ENCODE data around the gene PPIL4. TPM values are rescaled to one million over a fixed set of nuclear protein-coding genes. Genes with fewer than 3 reads are reported as not detected.

PPIL4 gene
- total RNA-seq, 4 donors from 2014 or later = 22.1 to 30.2 (median 26.1) TPM

DNA sequence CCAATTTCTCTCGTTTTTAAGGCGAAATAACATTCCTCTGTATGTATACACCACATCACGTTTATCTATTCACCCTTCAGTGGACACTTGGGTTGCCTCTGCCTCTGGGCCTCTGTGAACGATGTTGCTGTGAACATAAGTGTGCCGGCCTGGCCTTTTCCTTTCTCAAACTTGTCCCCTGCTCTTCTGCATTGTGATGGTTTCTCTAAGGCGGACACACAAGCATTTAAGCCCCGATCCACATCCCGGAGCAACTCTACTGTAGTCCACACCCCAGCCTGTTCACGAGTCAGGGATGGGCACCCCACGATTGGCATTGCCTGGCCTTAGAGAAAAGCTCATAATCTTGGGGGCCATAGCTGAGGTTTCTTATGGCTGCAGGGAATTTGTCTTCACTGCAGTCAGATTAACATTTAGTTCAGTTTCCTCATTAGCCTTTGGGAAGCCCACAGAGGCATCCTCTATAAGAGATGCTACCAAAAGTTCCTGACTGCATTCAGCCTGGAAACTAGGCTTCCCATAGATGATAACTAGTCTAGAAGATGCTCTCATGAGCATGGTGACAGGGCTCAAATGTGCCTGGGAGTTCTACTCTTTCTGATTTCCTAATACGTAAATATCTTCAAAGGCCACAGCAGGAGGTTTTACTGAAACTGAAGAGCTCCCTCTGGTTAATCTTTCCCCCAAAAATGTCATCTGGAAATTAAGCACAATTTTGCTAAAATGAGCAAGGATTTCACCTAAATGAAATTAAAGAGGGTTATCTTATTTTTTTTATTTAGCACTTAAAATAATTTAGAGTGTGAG lies 61.8 kb downstream of the PPIL4 start:
- Histone ChIP-seq H3K36me3 (no peaks in the 10 kb centered on the region), H3K4me3 (peak overlapping the region in 1 of 4 donors; percentile 36), H3K4me1 (peaks cover 12 to 30% (median 23%) of the 10 kb centered on the region in 4 donors), H3K27ac (replicated peaks in 1 of 4) (peak overlapping the region; percentile 34 to 68 (median 50)), H3K9me3 (no peaks in the 10 kb centered on the region), H3K27me3 (no peaks in the 10 kb centered on the region)
- intact Hi-C loops (cut with DNase I) = no loop called here
- DNase-seq (ENCODE audit: extremely low spot score) = peak; percentile 70
- TF ChIP-seq, protein P1, sequence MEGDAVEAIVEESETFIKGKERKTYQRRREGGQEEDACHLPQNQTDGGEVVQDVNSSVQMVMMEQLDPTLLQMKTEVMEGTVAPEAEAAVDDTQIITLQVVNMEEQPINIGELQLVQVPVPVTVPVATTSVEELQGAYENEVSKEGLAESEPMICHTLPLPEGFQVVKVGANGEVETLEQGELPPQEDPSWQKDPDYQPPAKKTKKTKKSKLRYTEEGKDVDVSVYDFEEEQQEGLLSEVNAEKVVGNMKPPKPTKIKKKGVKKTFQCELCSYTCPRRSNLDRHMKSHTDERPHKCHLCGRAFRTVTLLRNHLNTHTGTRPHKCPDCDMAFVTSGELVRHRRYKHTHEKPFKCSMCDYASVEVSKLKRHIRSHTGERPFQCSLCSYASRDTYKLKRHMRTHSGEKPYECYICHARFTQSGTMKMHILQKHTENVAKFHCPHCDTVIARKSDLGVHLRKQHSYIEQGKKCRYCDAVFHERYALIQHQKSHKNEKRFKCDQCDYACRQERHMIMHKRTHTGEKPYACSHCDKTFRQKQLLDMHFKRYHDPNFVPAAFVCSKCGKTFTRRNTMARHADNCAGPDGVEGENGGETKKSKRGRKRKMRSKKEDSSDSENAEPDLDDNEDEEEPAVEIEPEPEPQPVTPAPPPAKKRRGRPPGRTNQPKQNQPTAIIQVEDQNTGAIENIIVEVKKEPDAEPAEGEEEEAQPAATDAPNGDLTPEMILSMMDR (IDR thresholded peaks at IDR 0.05) = no peak
- TF ChIP-seq POLR2AphosphoS5 (IDR thresholded peaks at IDR 0.05) (no peak), EP300 (IDR thresholded peaks at IDR 0.05) (no peak), POLR2A (IDR thresholded peaks at IDR 0.05; ENCODE audit: low read depth) (no peak)
- 89% methylated on average over 11 of the region's 11 CpGs for WGBS

DNA sequence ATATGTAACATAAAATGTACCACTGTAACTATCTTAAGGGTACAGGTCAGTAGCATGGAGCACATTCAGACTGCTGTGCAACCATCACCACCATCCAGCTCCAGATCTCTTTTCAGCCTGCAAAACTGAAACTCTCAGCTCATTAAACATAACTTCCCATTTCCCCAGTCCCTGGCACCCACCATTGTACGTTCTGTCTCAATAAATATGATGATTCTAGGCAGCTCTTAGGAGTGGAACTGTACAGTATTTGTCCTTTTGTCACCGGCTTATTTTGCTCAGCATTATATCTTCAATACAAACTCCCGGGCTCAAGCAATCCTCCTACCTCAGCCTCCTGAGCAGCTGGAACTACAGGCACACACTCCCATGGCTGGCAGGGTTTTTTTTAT lies 62.5 kb downstream of the PPIL4 start:
- Histone ChIP-seq H3K36me3 (no peaks in the 10 kb centered on the region), H3K4me3 (no peak overlapping the region), H3K27me3 (no peaks in the 10 kb centered on the region), H3K9me3 (no peaks in the 10 kb centered on the region), H3K27ac (replicated peaks in 1 of 4) (peak overlapping the region; percentile 35 to 68 (median 60)), H3K4me1 (peaks cover 12 to 30% (median 23%) of the 10 kb centered on the region in 4 donors)
- intact Hi-C loops (cut with DNase I) = no loop called here
- 84% methylated on average over 3 of the region's 3 CpGs for WGBS
- no peak for TF ChIP-seq POLR2AphosphoS5 (IDR thresholded peaks at IDR 0.05)
- TF ChIP-seq EP300 (IDR thresholded peaks at IDR 0.05) = no peak
- TF ChIP-seq, protein P1 (IDR thresholded peaks at IDR 0.05) = no peak
- no peak for TF ChIP-seq POLR2A (IDR thresholded peaks at IDR 0.05; ENCODE audit: low read depth)
- DNase-seq (ENCODE audit: extremely low spot score) = no peak

DNA sequence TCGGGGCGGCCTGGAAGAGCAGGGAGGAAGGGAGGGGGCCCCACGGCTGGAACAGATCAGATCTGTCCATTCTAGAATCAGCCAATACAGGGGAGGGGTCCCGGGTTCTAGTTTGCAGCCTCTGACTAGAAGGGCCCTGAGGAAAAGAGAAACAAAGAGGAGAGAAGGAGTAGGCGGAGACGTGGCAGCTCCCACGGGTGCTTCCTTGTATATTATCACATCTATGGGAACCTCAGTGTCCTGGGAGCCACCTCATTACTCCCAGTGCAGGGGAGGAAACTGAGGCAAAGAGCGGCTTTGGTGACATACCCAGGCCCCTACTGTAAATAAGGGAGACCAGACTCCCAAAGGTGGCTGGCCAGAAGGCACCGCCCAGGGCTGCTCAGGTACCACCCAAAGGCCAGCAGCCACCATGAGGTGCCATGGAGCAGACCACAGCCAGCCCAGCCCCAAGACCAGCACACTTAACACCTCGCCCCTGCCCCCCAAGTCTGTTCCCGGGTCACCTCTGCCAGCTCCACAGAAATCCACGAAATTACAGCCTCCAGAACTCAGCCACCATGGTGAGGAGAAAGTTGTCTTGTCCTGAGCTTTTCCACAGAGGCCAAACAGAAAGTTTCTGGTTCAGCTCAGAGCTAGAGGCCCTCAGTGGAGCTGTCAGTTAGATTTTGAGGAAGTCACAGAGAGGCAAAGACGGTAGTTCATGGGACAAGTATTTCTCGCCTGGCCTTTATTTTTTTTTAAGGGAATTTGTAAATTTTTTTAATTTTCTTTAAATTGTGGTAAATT lies 63.1 kb downstream of the PPIL4 start:
- H3K9me3 ChIP-seq = no peaks in the 10 kb centered on the region
- DNase-seq (ENCODE audit: extremely low spot score) = no peak
- peaks cover 12 to 30% (median 23%) of the 10 kb centered on the region in 4 donors for H3K4me1 ChIP-seq
- H3K4me3 ChIP-seq = peak overlapping the region; percentile 40 to 54 (median 44)
- intact Hi-C loops (cut with DNase I) = no loop called here
- 60% methylated on average over 14 of the region's 14 CpGs for WGBS
- TF ChIP-seq POLR2AphosphoS5 (IDR thresholded peaks at IDR 0.05) (no peak), POLR2A (IDR thresholded peaks at IDR 0.05; ENCODE audit: low read depth) (no peak), EP300 (IDR thresholded peaks at IDR 0.05) (no peak)
- TF ChIP-seq, protein P1 (IDR thresholded peaks at IDR 0.05) = no peak
- H3K27ac ChIP-seq (replicated peaks in 1 of 4) = peak overlapping the region; percentile 54 to 68 (median 66)
- H3K36me3 ChIP-seq = no peaks in the 10 kb centered on the region
- H3K27me3 ChIP-seq = no peaks in the 10 kb centered on the region

DNA sequence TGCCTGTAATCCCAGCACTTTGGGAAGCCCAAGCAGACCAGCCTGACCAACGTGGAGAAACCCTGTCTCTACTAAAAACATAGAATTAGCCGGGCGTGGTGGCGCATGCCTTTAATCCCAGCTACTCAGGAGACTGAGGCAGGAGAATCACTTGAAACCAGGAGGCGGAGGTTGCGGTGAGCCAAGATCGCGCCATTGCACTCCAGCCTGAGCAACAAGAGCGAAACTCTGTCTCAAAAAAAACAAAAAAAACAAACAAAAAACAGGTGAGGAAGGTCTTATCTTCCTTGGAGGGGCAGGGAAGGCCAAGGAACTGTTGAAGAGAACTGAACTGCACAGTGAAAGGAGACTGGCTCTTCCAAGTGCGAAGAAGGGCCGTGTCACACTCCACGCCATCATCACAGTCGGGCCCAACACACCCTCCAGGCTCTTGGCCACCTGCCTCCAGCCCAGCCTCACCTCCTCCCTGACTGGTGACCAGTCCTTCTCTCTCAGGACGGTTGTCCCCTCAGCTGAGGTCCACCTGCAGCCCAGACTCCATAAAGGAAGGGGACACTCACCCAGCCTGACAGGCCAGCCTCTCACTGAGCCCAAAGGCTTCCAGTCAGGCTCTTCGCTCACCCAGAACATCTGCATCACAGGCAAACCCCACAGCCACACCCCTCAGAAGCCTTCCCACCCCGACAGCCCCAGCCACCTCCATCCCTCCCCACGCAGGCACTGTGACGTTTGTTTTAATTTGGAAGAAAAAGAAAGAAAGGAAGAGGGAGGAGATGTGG lies 65.2 kb downstream of the PPIL4 start:
- WGBS = 89% methylated on average over 18 of the region's 18 CpGs

More for the DNA sequence above, 65.2 kb downstream of the PPIL4 start:
- Histone ChIP-seq H3K4me3 (no peak overlapping the region), H3K4me1 (peaks cover 12 to 30% (median 22%) of the 10 kb centered on the region in 4 donors), H3K27me3 (no peaks in the 10 kb centered on the region), H3K9me3 (no peaks in the 10 kb centered on the region), H3K27ac (replicated peaks in 1 of 4) (no peak overlapping the region), H3K36me3 (no peaks in the 10 kb centered on the region)
- TF ChIP-seq EP300 (IDR thresholded peaks at IDR 0.05) = no peak
- TF ChIP-seq POLR2A (IDR thresholded peaks at IDR 0.05; ENCODE audit: low read depth) = no peak
- no peak for TF ChIP-seq POLR2AphosphoS5 (IDR thresholded peaks at IDR 0.05)
- TF ChIP-seq, protein P1 (IDR thresholded peaks at IDR 0.05) = no peak
- intact Hi-C loops (cut with DNase I) = no loop called here
- DNase-seq (ENCODE audit: extremely low spot score) = no peak

Data from esophagus muscularis mucosa (tissue), 4 donors.